PFSK-1 (cell line): ENCODE measurements around the gene KLHL40.

ENCODE experiments used
- FOXP2 ChIP-seq: optimal IDR thresholded peaks from 2 replicates; pipeline ENCODE3; 2011; ENCODE audit warnings: borderline replicate concordance, control low read depth, inconsistent platforms; ENCODE audit not compliant: insufficient read depth; ENCODE audit errors: extremely low read length, extremely low read depth
- POLR2AphosphoS5 ChIP-seq: IDR thresholded peaks from 2 replicates; pipeline ENCODE4 v1.6.1; 2012; ENCODE audit warnings: low read depth, mild to moderate bottlenecking, control low read depth, low read length, moderate library complexity
- REST ChIP-seq, 2 experiments: IDR thresholded peaks; 2 replicates each; pipeline versions ENCODE4 v1.6.1 to v1.8.0; 2011 to 2012; ENCODE audit warnings: low read depth in 2 of 2, low read length in 2 of 2, control low read depth in 1 of 2, inconsistent platforms in 1 of 2, mild to moderate bottlenecking in 1 of 2, moderate library complexity in 1 of 2; ENCODE audit not compliant: insufficient read depth in 1 of 2
- SIN3A ChIP-seq: IDR thresholded peaks from 2 replicates; pipeline ENCODE4 v1.6.1; 2012; ENCODE audit warnings: mild to moderate bottlenecking, low read length, moderate library complexity, borderline replicate concordance; ENCODE audit not compliant: insufficient read depth
- TAF1 ChIP-seq: IDR thresholded peaks from 2 replicates; pipeline ENCODE4 v1.6.1; 2012; ENCODE audit warnings: low read length, control low read depth, borderline replicate concordance; ENCODE audit not compliant: insufficient read depth

Gene KLHL40

GRCh38 chr3:42681361-42682038 is 3.8 kb upstream of the KLHL40 start:
- TF ChIP-seq TAF1 (no peak), REST (IDR thresholded peaks at IDR 0.05; ENCODE audit: insufficient read depth in 1 of 2, low read depth in 2 of 2, low read length in 2 of 2) (no peak), SIN3A (no peak), FOXP2 (no peak), POLR2AphosphoS5 (no peak)

- TF ChIP-seq TAF1: no peak
- TF ChIP-seq REST (IDR thresholded peaks at IDR 0.05; ENCODE audit: insufficient read depth in 1 of 2, low read depth in 2 of 2, low read length in 2 of 2): no peak
These were observed 2.9 kb upstream of the KLHL40 start for GRCh38 chr3:42682301-42683070.

GRCh38 chr3:42683875-42684598 is 1.3 kb upstream of the KLHL40 start:
- no peak for TF ChIP-seq FOXP2
- no peak for TF ChIP-seq TAF1
- TF ChIP-seq SIN3A: no peak
- TF ChIP-seq POLR2AphosphoS5: no peak
- TF ChIP-seq REST (IDR thresholded peaks at IDR 0.05; ENCODE audit: insufficient read depth in 1 of 2, low read depth in 2 of 2, low read length in 2 of 2): no peak

- TF ChIP-seq REST (IDR thresholded peaks at IDR 0.05; ENCODE audit: insufficient read depth in 1 of 2, low read depth in 2 of 2, low read length in 2 of 2) (no peak), SIN3A (no peak), TAF1 (no peak), POLR2AphosphoS5 (no peak), FOXP2 (no peak)
These were observed 540 bp upstream of the KLHL40 start for GRCh38 chr3:42684632-42685362.
